CD4-positive, alpha-beta T cell treated with Interleukin-15 for 1 hour (primary cell): ENCODE data around the gene PPEF2.

Experiments used
- DNase-seq: peaks from one replicate; pipeline ENCODE4 v3.0.0-alpha.2; 2020

Gene PPEF2

GRCh38 chr4:75822416-75822815, 79.8 kb downstream of the PPEF2 start:
- DNase-seq, result no peak

- DNase-seq, result no peak
Observed at GRCh38 chr4:75821966-75822365, 80.3 kb downstream of the PPEF2 start.

GRCh38 chr4:75821216-75821615, 81.0 kb downstream of the PPEF2 start:
- no peak for DNase-seq

GRCh38 chr4:75820676-75821075, 81.6 kb downstream of the PPEF2 start:
- DNase-seq, result no peak

- DNase-seq, result no peak
Observed at GRCh38 chr4:75820197-75820596, 82.1 kb downstream of the PPEF2 start.

GRCh38 chr4:75819121-75819520, 83.1 kb downstream of the PPEF2 start:
- DNase-seq, result no peak

- DNase-seq, result no peak
Observed at GRCh38 chr4:75817901-75818300, 84.4 kb downstream of the PPEF2 start.
